ENCODE data around the gene IFRD2. TPM values are rescaled to one million over a fixed set of nuclear protein-coding genes. Genes with fewer than 3 reads are reported as not detected.

Gene IFRD2
- total and polyA plus RNA-seq, 5 donors = 50.9 to 67.6 (median 54.2) TPM

GRCh38 chr3:50256978-50257890 is 35.0 kb downstream of the IFRD2 start:
- Histone ChIP-seq H3K4me1 (ENCODE audit: control insufficient read depth, insufficient read depth, low read length) (peaks cover 14% of the 10 kb centered on the region), H3K9me3 (ENCODE audit: control insufficient read depth, low read length) (no peaks in the 10 kb centered on the region), H3K27ac (ENCODE audit: low read length) (no peak overlapping the region), H3K27me3 (ENCODE audit: control insufficient read depth, insufficient read depth) (no peaks in the 10 kb centered on the region), H3K4me3 (ENCODE audit: low read length) (no peak overlapping the region)
- DNase-seq (peak in 1 of 3 donors; percentile 74), ATAC-seq (no peak)
- intact Hi-C loops (cut with DNase I) = no loop called here
- WGBS = 87% methylated on average over 20 of the region's 20 CpGs

DNA sequence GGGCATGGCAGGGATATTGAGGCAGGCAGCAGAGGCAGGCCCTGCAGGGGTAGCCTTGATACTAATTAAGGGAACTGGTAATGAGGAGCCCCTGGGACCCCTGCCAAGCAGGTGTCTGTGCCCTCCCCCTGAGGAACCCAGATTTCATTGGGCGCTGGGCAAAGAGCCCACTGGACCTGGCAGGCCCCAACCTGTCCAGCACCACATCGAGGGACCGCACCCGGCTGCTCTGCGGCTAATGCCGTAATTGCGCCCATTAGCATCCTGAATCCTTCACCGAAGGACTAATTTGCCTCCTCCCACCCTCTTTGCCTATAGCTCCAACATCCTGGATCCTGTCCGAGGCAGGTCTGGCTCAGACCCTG is 37.0 kb downstream of the IFRD2 start:
- Histone ChIP-seq H3K27me3 (ENCODE audit: control insufficient read depth, insufficient read depth) (no peaks in the 10 kb centered on the region), H3K9me3 (ENCODE audit: control insufficient read depth, low read length) (no peaks in the 10 kb centered on the region), H3K4me3 (ENCODE audit: low read length) (no peak overlapping the region), H3K4me1 (ENCODE audit: control insufficient read depth, insufficient read depth, low read length) (peaks cover 17% of the 10 kb centered on the region), H3K27ac (ENCODE audit: low read length) (peak overlapping the region; percentile 72)
- intact Hi-C loops (cut with DNase I) = no loop called here
- DNase-seq = no peak
- WGBS = 78% methylated on average over 9 of the region's 9 CpGs
- no peak for ATAC-seq

DNA sequence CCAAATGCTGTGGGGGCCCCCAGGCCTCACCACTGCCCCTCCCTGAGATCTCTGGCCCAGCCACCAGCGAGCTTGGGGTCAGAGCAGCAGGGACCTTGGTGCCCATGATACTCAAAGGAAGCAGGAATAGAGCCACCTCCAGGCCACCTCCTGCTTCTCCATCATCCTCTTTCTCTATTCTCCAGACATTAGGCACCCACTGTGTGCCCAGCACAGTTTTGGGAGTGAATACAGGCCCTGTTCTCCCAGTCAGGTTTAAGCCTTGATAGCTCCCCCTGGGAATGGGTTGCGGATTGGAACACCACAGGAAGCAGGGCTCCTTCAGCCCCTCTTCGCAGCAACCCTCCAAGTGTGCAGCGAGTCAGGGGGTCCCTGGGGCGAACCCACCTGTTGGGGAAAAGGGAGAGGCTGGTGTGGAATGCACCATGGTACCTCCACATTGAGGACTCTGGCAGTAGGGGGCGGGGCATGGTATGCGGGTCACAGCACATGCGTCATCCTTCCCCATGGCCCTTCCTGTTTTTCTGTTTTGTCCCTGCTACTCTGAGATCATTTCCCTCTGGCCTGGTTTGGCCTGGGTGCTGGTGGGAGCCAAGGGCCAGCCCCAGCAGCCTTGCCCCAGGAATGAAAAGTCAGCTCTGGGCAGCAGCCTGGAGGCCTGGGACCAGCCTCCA is 37.5 kb downstream of the IFRD2 start:
- ATAC-seq (peak; percentile 47 to 73), DNase-seq (peak; percentile 78 to 91 (median 87))
- Histone ChIP-seq H3K27me3 (ENCODE audit: control insufficient read depth, insufficient read depth) (no peaks in the 10 kb centered on the region), H3K4me3 (ENCODE audit: low read length) (no peak overlapping the region), H3K27ac (ENCODE audit: low read length) (peak overlapping the region; percentile 88), H3K4me1 (ENCODE audit: control insufficient read depth, insufficient read depth, low read length) (peaks cover 21% of the 10 kb centered on the region), H3K9me3 (ENCODE audit: control insufficient read depth, low read length) (no peaks in the 10 kb centered on the region)
- 61% methylated on average over 8 of the region's 8 CpGs for WGBS
- intact Hi-C loops (cut with DNase I) = no loop called here

DNA sequence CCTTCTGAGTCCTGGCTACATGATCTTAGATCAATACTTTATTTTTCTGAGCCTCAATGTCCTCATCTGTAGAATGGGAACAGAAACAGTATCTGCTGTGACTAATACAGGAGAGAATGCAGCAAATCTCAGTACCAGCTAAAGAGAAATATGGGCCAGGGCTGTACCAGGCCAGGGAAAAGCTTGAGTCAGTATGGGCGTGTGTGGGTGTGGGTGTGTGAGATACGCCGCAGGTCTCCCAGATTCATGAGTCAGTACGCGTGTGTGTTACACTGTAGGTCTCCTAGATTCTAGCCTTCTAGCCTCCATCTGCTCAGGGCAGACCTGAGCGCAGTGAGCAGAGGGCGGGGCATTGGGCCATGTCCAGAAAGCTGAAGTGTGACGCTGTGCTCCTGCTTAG is 41.0 kb downstream of the IFRD2 start:
- ATAC-seq (peak in 1 of 2 donors; percentile 27), DNase-seq (peak in 1 of 3 donors; percentile 64)
- Histone ChIP-seq H3K27ac (ENCODE audit: low read length) (no peak overlapping the region), H3K9me3 (ENCODE audit: control insufficient read depth, low read length) (no peaks in the 10 kb centered on the region), H3K4me1 (ENCODE audit: control insufficient read depth, insufficient read depth, low read length) (peaks cover 39% of the 10 kb centered on the region), H3K27me3 (ENCODE audit: control insufficient read depth, insufficient read depth) (no peaks in the 10 kb centered on the region), H3K4me3 (ENCODE audit: low read length) (no peak overlapping the region)
- intact Hi-C loops (cut with DNase I) = no loop called here
- WGBS = 68% methylated on average over 8 of the region's 8 CpGs

- Histone ChIP-seq H3K4me1 (ENCODE audit: control insufficient read depth, insufficient read depth, low read length) (peaks cover 42% of the 10 kb centered on the region), H3K27me3 (ENCODE audit: control insufficient read depth, insufficient read depth) (no peaks in the 10 kb centered on the region), H3K4me3 (ENCODE audit: low read length) (no peak overlapping the region), H3K27ac (ENCODE audit: low read length) (peak overlapping the region; percentile 22), H3K9me3 (ENCODE audit: control insufficient read depth, low read length) (no peaks in the 10 kb centered on the region)
- intact Hi-C loops (cut with DNase I) = no loop called here
- DNase-seq (peak in 1 of 3 donors; percentile 63), ATAC-seq (no peak)
- 89% methylated on average over 4 of the region's 4 CpGs for WGBS
These were observed 41.7 kb downstream of the IFRD2 start for GRCh38 chr3:50250514-50250913.

DNA sequence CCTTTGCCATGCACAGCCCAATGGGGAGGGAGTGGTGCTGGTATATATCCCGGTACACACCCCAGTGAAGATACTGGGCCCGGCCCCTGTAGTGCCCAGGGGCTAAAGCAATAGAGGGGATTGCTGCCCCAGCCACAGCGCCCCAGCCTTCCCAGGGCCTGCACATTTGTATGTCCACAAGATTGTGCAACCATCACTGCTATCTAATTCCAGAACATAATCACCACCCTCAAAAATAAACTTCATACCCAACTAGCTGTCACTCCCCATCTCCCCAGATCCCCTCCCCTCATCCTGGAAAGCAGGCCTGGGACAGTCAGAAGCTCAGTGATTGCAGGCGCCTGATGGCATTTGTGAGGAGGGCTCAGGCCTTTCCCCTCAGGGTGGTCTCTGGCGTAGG is 42.8 kb downstream of the IFRD2 start:
- WGBS = 72% methylated on average over 5 of the region's 5 CpGs
- DNase-seq (no peak), ATAC-seq (no peak)
- H3K27ac ChIP-seq (ENCODE audit: low read length) = peak overlapping the region; percentile 88
- H3K27me3 ChIP-seq (ENCODE audit: control insufficient read depth, insufficient read depth) = no peaks in the 10 kb centered on the region
- H3K4me1 ChIP-seq (ENCODE audit: control insufficient read depth, insufficient read depth, low read length) = peaks cover 47% of the 10 kb centered on the region
- intact Hi-C loops (cut with DNase I) = no loop called here
- H3K9me3 ChIP-seq (ENCODE audit: control insufficient read depth, low read length) = no peaks in the 10 kb centered on the region
- no peak overlapping the region for H3K4me3 ChIP-seq (ENCODE audit: low read length)

DNA sequence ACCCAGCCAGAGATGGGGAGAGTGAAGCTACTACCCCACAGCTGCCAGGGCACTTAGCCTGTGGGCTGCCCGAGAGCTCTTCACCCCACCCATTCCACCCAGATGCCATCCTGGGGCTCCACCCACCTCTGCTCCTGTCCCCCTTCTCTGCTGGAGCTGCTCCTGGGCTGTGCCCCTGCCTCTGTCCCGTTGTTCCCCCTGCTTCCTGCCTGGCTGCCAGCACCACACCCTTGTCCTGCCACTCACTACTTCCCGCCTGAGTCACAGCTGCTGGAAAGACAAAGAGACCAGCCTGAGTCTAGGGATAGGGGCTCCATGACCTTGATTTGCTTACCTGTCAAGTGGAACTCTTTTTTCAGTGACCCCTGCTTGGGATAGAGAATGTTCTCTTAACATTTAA is 43.8 kb downstream of the IFRD2 start:
- H3K27ac ChIP-seq (ENCODE audit: low read length) = peak overlapping the region; percentile 88
- H3K4me3 ChIP-seq (ENCODE audit: low read length) = no peak overlapping the region
- DNase-seq = peak; percentile 77 to 88 (median 85)
- H3K9me3 ChIP-seq (ENCODE audit: control insufficient read depth, low read length) = no peaks in the 10 kb centered on the region
- 5% methylated on average over 3 of the region's 3 CpGs for WGBS
- no peaks in the 10 kb centered on the region for H3K27me3 ChIP-seq (ENCODE audit: control insufficient read depth, insufficient read depth)
- H3K4me1 ChIP-seq (ENCODE audit: control insufficient read depth, insufficient read depth, low read length) = peaks cover 45% of the 10 kb centered on the region
- intact Hi-C loops (cut with DNase I) = no loop called here
- ATAC-seq = peak; percentile 56 to 74

DNA sequence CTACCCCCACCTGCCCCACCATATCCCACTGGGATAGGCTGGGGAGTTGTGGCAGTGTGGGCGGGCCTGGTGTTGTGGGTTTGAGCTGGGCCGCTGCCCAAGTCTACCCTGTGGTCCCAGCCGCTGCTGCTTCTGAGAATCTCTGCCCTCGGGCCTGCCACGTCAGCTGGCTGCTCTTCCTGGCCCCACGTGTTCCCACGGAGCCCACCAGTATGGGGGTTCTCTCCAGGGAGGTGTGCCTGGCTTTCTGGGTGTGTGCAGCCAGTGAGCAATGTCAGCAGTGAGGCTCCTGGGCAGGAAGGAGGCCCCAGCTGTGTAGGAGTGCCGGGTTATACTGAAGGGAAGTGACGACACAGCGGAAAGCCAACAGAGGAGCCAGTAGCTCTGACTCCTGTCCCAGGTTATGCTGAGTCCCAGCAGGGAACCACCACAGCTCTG is 45.7 kb downstream of the IFRD2 start:
- peak; percentile 68 to 71 (median 69) for DNase-seq
- WGBS = 28% methylated on average over 10 of the region's 10 CpGs
- peaks cover 58% of the 10 kb centered on the region for H3K4me1 ChIP-seq (ENCODE audit: control insufficient read depth, insufficient read depth, low read length)
- peak overlapping the region; percentile 62 for H3K27ac ChIP-seq (ENCODE audit: low read length)
- H3K9me3 ChIP-seq (ENCODE audit: control insufficient read depth, low read length) = no peaks in the 10 kb centered on the region
- H3K4me3 ChIP-seq (ENCODE audit: low read length) = no peak overlapping the region
- H3K27me3 ChIP-seq (ENCODE audit: control insufficient read depth, insufficient read depth) = no peaks in the 10 kb centered on the region
- peak; percentile 10 to 56 for ATAC-seq
- intact Hi-C loops (cut with DNase I) = loop anchor here in 1 of 4 donors (2.0 kb wide), 1 partner anchor 20 kb away; no protein-coding TSS in a partner anchor

DNA sequence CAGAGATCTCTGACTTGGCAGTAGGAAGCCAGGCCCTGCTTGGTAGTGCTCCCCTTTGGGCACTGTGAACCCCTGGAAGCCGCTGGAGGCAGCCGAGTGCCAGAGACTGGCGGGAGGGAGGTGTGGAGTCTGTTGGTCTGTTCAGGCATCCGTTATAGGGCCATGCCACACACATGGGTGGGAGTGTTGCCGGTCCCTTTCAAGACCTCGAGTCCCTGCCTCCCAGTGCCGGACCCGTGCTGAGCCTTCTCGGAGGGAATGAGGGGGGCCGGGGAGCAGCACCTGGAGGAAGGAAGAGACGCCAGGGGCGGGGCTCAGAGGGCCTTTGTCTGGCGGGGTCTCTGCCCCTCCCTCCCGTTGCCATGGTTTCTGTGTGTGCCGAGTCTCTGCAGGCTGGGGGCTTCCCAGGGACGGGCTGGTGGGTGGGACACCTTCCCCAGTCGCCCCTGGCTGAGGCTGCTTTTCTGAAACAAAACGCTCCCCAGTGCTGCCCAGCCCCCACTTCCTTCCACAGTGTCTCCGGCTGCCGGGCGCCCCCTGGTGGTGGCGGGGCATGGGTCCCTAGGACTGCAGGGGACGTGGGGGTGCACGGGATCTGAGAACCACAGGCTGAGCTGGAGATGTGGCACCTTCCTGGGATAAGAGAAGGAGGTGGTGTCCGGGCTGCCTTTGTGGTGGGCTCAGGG is 46.3 kb downstream of the IFRD2 start:
- no peaks in the 10 kb centered on the region for H3K27me3 ChIP-seq (ENCODE audit: control insufficient read depth, insufficient read depth)
- peaks cover 62% of the 10 kb centered on the region for H3K4me1 ChIP-seq (ENCODE audit: control insufficient read depth, insufficient read depth, low read length)
- peak overlapping the region; percentile 62 for H3K27ac ChIP-seq (ENCODE audit: low read length)
- peak overlapping the region; percentile 19 for H3K4me3 ChIP-seq (ENCODE audit: low read length)
- DNase-seq (peak; percentile 92 to 97 (median 96)), ATAC-seq (peak; percentile 76 to 78)
- WGBS = 1% methylated on average over 25 of the region's 25 CpGs
- no peaks in the 10 kb centered on the region for H3K9me3 ChIP-seq (ENCODE audit: control insufficient read depth, low read length)
- intact Hi-C loops (cut with DNase I) = loop anchor here in 1 of 4 donors (2.0 kb wide), 1 partner anchor 19 kb away; no protein-coding TSS in a partner anchor

DNA sequence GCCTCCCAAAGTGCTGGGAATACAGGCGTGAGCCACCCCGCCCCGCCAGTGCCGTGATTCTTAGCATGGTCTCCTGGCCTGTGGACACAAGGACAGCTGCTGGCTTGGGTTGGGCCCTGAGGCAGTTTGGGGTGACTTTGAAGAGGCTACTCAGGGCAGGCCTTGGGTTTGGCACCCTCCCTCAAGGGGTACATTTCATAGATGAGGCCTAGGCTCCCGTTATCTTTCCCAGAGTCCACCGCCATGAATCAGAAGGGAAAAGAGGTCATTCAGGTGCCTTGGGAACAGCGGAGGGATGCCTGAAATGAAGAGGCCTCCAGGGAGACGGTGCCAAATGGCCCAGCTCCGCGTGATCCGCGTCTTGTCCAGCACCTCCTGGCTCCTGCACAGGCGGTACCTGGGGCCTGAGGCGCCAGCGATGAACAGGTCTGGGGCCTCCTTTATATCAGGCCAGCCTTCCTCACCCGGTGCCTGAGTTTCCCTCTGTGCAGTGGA is 46.9 kb downstream of the IFRD2 start:
- peak overlapping the region; percentile 19 for H3K4me3 ChIP-seq (ENCODE audit: low read length)

More for the DNA sequence above, 46.9 kb downstream of the IFRD2 start:
- DNase-seq (peak in 1 of 3 donors; percentile 52), ATAC-seq (no peak)
- peak overlapping the region; percentile 42 for H3K27ac ChIP-seq (ENCODE audit: low read length)
- H3K27me3 ChIP-seq (ENCODE audit: control insufficient read depth, insufficient read depth) = no peaks in the 10 kb centered on the region
- H3K9me3 ChIP-seq (ENCODE audit: control insufficient read depth, low read length) = no peaks in the 10 kb centered on the region
- peaks cover 62% of the 10 kb centered on the region for H3K4me1 ChIP-seq (ENCODE audit: control insufficient read depth, insufficient read depth, low read length)
- intact Hi-C loops (cut with DNase I) = no loop called here
- 55% methylated on average over 16 of the region's 16 CpGs for WGBS

Data from right cardiac atrium (tissue), 5 donors.